AG09309 (cell line): ENCODE results near the gene UBALD1.

ENCODE experiments used
- DNase-seq: peaks from one replicate; pipeline ENCODE4 v3.0.0-alpha.2; 2010; ENCODE audit warnings: low read depth
- H3K4me3 ChIP-seq: 2 replicates; pipeline ENCODE4 v1.5.1; 2011; ENCODE audit warnings: mild to moderate bottlenecking, low read depth, low read length, moderate library complexity; ENCODE audit not compliant: control insufficient read depth
- CTCF ChIP-seq: IDR thresholded peaks from 2 replicates; pipeline ENCODE4 v1.5.1; 2011; ENCODE audit warnings: mild to moderate bottlenecking, low read depth, low read length, inconsistent platforms; ENCODE audit not compliant: insufficient read depth, control insufficient read depth; ENCODE audit errors: missing control alignments

Gene UBALD1

GRCh38 chr16:4615384-4616046, 827 bp upstream of the UBALD1 start:
- TF ChIP-seq CTCF = no peak
- no peak for DNase-seq
- H3K4me3 ChIP-seq = peak overlapping the region; percentile 77

- peak overlapping the region; percentile 77 for H3K4me3 ChIP-seq
- no peak for DNase-seq
- TF ChIP-seq CTCF = no peak
These were observed 785 bp downstream of the UBALD1 start for GRCh38 chr16:4613636-4614570.

- H3K4me3 ChIP-seq = peak overlapping the region; percentile 77
These were observed 1.6 kb downstream of the UBALD1 start for GRCh38 chr16:4612977-4613635.

GRCh38 chr16:4612474-4612931, 2.2 kb downstream of the UBALD1 start:
- TF ChIP-seq CTCF = no peak
- no peak for DNase-seq
- no peak overlapping the region for H3K4me3 ChIP-seq

More at GRCh38 chr16:4612977-4613635, 1.6 kb downstream of the UBALD1 start:
- DNase-seq = no peak
- no peak for TF ChIP-seq CTCF

GRCh38 chr16:4611337-4612021, 3.2 kb downstream of the UBALD1 start:
- no peak for TF ChIP-seq CTCF
- no peak for DNase-seq
- H3K4me3 ChIP-seq = no peak overlapping the region
